CD4-positive, alpha-beta T cell (primary cell): Measurements from ENCODE around the gene TSEN2. TPM values are rescaled to one million over a fixed set of nuclear protein-coding genes. Genes with fewer than 3 reads are reported as not detected.

Source experiments
- ATAC-seq: fragments of 200-7000 bp; cut with Tn5 transposase; one replicate; pipeline ENCODE4 v1.10.0; 2022; ENCODE audit warnings: mild to moderate bottlenecking; ENCODE audit not compliant: poor library complexity
- CTCF ChIA-PET: fragments of 350-600 bp; sonication (Branson Sonifier 250); formaldehyde crosslinking; loops from one replicate; lab custom pipeline; 2021; ENCODE audit warnings: antibody characterized with exemption, inconsistent platforms; lab: Charles Lee
- POLR2A ChIA-PET: fragments of 350-600 bp; sonication (Branson Sonifier 250); formaldehyde crosslinking; loops from one replicate; lab custom pipeline; 2021; ENCODE audit warnings: antibody characterized with exemption, inconsistent platforms; lab: Charles Lee
- DNase-seq, 14 experiments: peaks; one replicate each; pipeline ENCODE4 v3.0.0-alpha.2; 2013 to 2020; ENCODE audit warnings: mixed read lengths in 2 of 14
- H3K27ac ChIP-seq, 2 donors: one replicate each; pipeline versions ENCODE4 v1.5.1 to v1.7.0; 2013; ENCODE audit warnings: low read length in 2 of 2, low read depth in 1 of 2, mild to moderate bottlenecking in 1 of 2
- H3K27me3 ChIP-seq, 2 experiments: 1 replicate in 1 of 2; 2 replicates in 1 of 2; pipeline versions ENCODE4 v1.6.1 to v1.7.0; 2013; ENCODE audit warnings: low read length in 2 of 2, control low read depth in 1 of 2, mild to moderate bottlenecking in 1 of 2, moderate library complexity in 1 of 2; ENCODE audit not compliant: insufficient read depth in 2 of 2, control insufficient read depth in 1 of 2
- H3K36me3 ChIP-seq: one replicate; pipeline ENCODE4 v1.6.1; 2013; ENCODE audit warnings: low read length, control low read depth; ENCODE audit not compliant: insufficient read depth
- H3K4me1 ChIP-seq: one replicate; pipeline ENCODE4 v1.6.1; 2013; ENCODE audit warnings: low read length, control low read depth; ENCODE audit not compliant: insufficient read depth
- H3K4me3 ChIP-seq: one replicate; pipeline ENCODE4 v1.5.1; 2013; ENCODE audit warnings: mild to moderate bottlenecking, low read length, moderate library complexity
- H3K9me3 ChIP-seq, 2 experiments: 1 replicate in 1 of 2; 2 replicates in 1 of 2; pipeline versions ENCODE4 v1.6.1 to v1.7.0; 2013; ENCODE audit warnings: low read length in 2 of 2, mild to moderate bottlenecking in 2 of 2, control low read depth in 1 of 2, moderate library complexity in 1 of 2; ENCODE audit not compliant: control insufficient read depth in 1 of 2, insufficient read depth in 1 of 2
- H3K27ac Mint-ChIP-seq: one replicate; pipeline ENCODE4 v1.8.0; 2020; ENCODE audit warnings: mixed read lengths
- H3K27me3 Mint-ChIP-seq: one replicate; pipeline ENCODE4 v1.8.0; 2021; ENCODE audit warnings: mixed read lengths
- H3K36me3 Mint-ChIP-seq: one replicate; pipeline ENCODE4 v1.8.0; 2021; ENCODE audit warnings: low read depth, mixed read lengths
- H3K4me1 Mint-ChIP-seq: one replicate; pipeline ENCODE4 v1.8.0; 2021; ENCODE audit warnings: low read depth, mixed read lengths
- H3K4me3 Mint-ChIP-seq: one replicate; pipeline ENCODE4 v1.8.0; 2020; ENCODE audit warnings: mild to moderate bottlenecking, mixed read lengths
- H3K9me3 Mint-ChIP-seq: one replicate; pipeline ENCODE4 v1.8.0; 2020; ENCODE audit warnings: mixed read lengths
- intact Hi-C, 2 experiments: fragments of 100-400 bp; cut with DNase I in 1 of 2; cut with micrococcal nuclease in 1 of 2; formaldehyde crosslinking; loops; one replicate each; pipeline versions ENCODE4 v1.15.1 to v1.9.0; 2023 to 2025; cut with DNase I, micrococcal nuclease
- total RNA-seq, 174 experiments: library from RNA in 2 of 174; stranded (reverse) in 2 of 174; gene quantifications; one replicate each; pipeline ENCODE4 v1.2.3 and lab custom pipeline; 2021 to 2026
- TF ChIP-seq, protein P1 (sequence below): fragments of 200-600 bp; IDR thresholded peaks from one replicate; pipeline ENCODE4 v1.8.0; 2022; ENCODE audit warnings: antibody characterized with exemption, mild to moderate bottlenecking

TSEN2 gene
- total RNA-seq, 2 experiments from 2014 or later: 8.0 to 8.2 TPM

DNA sequence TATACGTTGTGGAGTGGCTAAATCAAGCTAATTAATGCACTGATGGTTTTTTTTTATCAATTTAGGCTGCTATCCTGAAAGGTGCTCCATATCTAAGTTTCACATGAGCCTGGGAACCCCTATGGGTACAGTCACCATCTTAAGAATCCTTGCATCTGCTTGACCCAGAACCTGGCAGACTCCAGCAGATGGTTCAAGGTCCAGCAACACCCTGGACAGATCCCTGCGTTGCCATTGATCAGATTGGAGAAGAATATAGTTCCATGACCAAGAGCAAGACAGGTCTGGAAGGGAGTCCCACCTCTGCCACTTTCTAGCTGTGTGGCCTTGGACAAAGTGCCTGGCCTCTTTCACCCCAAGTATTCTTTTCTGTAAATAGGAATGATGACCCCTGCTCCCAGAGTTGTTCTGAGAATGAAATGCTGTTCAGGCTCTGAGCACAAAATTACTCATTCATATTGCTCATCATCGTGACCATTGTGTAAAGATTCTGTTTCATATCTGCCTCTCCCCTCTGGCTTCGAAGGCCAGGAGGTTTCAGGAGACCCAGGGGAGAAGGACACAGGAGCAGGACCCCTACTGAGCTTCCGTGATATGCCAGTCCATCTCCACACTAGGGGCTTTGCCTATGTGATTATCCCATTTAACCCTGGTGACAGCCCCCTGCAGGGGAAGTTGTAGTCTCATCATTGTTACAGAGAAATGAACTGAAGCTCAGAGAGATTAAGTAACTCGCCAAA is 30.0 kb upstream of the TSEN2 start:
- Mint-ChIP-seq H3K4me1 (no peaks in the 10 kb centered on the region), H3K9me3 (no peaks in the 10 kb centered on the region), H3K27me3 (no peaks in the 10 kb centered on the region), H3K36me3 (no peaks in the 10 kb centered on the region), H3K27ac (no peak overlapping the region), H3K4me3 (no peak overlapping the region)
- no peak overlapping the region for H3K27ac ChIP-seq
- CTCF ChIA-PET: no interaction called here
- TF ChIP-seq, protein P1, sequence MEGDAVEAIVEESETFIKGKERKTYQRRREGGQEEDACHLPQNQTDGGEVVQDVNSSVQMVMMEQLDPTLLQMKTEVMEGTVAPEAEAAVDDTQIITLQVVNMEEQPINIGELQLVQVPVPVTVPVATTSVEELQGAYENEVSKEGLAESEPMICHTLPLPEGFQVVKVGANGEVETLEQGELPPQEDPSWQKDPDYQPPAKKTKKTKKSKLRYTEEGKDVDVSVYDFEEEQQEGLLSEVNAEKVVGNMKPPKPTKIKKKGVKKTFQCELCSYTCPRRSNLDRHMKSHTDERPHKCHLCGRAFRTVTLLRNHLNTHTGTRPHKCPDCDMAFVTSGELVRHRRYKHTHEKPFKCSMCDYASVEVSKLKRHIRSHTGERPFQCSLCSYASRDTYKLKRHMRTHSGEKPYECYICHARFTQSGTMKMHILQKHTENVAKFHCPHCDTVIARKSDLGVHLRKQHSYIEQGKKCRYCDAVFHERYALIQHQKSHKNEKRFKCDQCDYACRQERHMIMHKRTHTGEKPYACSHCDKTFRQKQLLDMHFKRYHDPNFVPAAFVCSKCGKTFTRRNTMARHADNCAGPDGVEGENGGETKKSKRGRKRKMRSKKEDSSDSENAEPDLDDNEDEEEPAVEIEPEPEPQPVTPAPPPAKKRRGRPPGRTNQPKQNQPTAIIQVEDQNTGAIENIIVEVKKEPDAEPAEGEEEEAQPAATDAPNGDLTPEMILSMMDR: no peak
- intact Hi-C loops: no loop called here
- no peaks in the 10 kb centered on the region for H3K27me3 ChIP-seq
- H3K4me1 ChIP-seq: no peaks in the 10 kb centered on the region
- no peak overlapping the region for H3K4me3 ChIP-seq
- POLR2A ChIA-PET: no interaction called here
- peaks cover 0 to 5% of the 10 kb centered on the region in 2 experiments for H3K9me3 ChIP-seq
- DNase-seq (no peak), ATAC-seq (no peak)
- H3K36me3 ChIP-seq: no peaks in the 10 kb centered on the region

DNA sequence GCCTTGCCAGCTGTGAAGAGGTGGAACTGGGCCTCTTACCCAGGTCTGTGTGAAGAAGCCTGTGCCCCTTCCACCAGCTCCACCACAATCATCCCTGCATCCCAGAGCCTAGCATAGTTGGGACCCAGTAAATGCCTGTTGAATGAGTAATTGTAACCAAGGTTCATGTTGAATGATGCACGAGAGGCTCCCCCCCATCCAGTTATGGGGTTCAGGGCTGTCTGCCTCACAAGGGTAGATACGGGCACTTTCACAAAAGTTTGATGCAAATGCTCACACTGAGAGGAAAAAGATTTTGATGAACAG is 29.5 kb upstream of the TSEN2 start:
- H3K27me3 ChIP-seq: no peaks in the 10 kb centered on the region
- CTCF ChIA-PET: no interaction called here
- H3K4me1 Mint-ChIP-seq: no peaks in the 10 kb centered on the region
- peaks cover 0 to 5% of the 10 kb centered on the region in 2 experiments for H3K9me3 ChIP-seq
- H3K36me3 ChIP-seq: no peaks in the 10 kb centered on the region
- TF ChIP-seq, protein P1: no peak
- no peak overlapping the region for H3K27ac Mint-ChIP-seq
- H3K4me3 ChIP-seq: no peak overlapping the region
- POLR2A ChIA-PET: no interaction called here
- no peak overlapping the region for H3K4me3 Mint-ChIP-seq
- H3K36me3 Mint-ChIP-seq: no peaks in the 10 kb centered on the region
- no peak for ATAC-seq
- no peaks in the 10 kb centered on the region for H3K4me1 ChIP-seq
- DNase-seq: no peak
- intact Hi-C loops: no loop called here
- H3K9me3 Mint-ChIP-seq: no peaks in the 10 kb centered on the region
- no peaks in the 10 kb centered on the region for H3K27me3 Mint-ChIP-seq
- no peak overlapping the region for H3K27ac ChIP-seq

DNA sequence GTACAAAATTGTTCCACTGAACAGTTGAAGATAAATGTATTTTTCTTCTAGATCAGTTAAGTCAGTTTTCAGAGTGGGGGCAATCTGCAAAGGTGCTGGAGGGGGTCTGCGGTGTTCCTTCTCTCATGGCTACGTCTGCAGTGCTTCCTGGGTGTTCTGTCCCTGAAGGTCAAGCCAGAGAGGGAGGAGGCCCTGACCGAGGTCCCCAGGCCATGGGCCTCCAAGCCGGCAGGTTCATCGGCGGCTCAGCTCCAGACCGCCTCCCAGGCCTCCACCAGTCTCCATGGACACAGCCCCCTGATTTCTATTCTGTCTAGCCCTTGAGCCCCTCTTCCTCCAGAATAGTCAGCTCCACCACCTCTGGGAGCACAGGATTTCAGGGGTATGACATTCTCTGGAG is 28.5 kb upstream of the TSEN2 start:
- no peaks in the 10 kb centered on the region for H3K9me3 Mint-ChIP-seq
- no peak overlapping the region for H3K4me3 ChIP-seq
- TF ChIP-seq, protein P1: no peak
- no peaks in the 10 kb centered on the region for H3K27me3 Mint-ChIP-seq
- DNase-seq: no peak
- CTCF ChIA-PET: interaction anchor here (1.2 kb wide), 1 partner anchor 24 kb away, joined by 3 read pairs; no protein-coding TSS in a partner anchor
- no peak overlapping the region for H3K27ac ChIP-seq
- no peaks in the 10 kb centered on the region for H3K4me1 ChIP-seq
- H3K4me3 Mint-ChIP-seq: no peak overlapping the region
- H3K36me3 Mint-ChIP-seq: no peaks in the 10 kb centered on the region
- H3K36me3 ChIP-seq: no peaks in the 10 kb centered on the region
- intact Hi-C loops: no loop called here
- no peaks in the 10 kb centered on the region for H3K27me3 ChIP-seq
- no peak for ATAC-seq
- no peaks in the 10 kb centered on the region for H3K4me1 Mint-ChIP-seq
- POLR2A ChIA-PET: no interaction called here
- H3K9me3 ChIP-seq: peaks cover 0 to 5% of the 10 kb centered on the region in 2 experiments
- H3K27ac Mint-ChIP-seq: no peak overlapping the region
